ENCODE measurements around the gene CHCHD10.

CHCHD10 gene

GRCh38 chr22:23764899-23765881 is 2.6 kb downstream of the CHCHD10 start:
- CTCF ChIA-PET = no interaction called here
- no peak for DNase-seq (ENCODE audit: low spot score)
- no peak for TF ChIP-seq CTCF (conservative IDR thresholded peaks at IDR 0.05; ENCODE audit: low read depth)
- POLR2A ChIA-PET (ENCODE audit: low non-redundant PET) = no interaction called here
- H3K27ac ChIP-seq = peak overlapping the region; percentile 82

- ChIA-PET CTCF (interaction anchor here (1.1 kb wide), 1 partner anchor 22 kb away, joined by 3 read pairs; no protein-coding TSS in a partner anchor), POLR2A (ENCODE audit: low non-redundant PET) (no interaction called here)
- H3K27ac ChIP-seq = peak overlapping the region; percentile 82
- TF ChIP-seq CTCF (conservative IDR thresholded peaks at IDR 0.05; ENCODE audit: low read depth) = no peak
- no peak for DNase-seq (ENCODE audit: low spot score)
These were observed 3.8 kb downstream of the CHCHD10 start for GRCh38 chr22:23763954-23764353.

GRCh38 chr22:23763579-23763945 is 4.2 kb downstream of the CHCHD10 start:
- no peak for DNase-seq (ENCODE audit: low spot score)
- POLR2A ChIA-PET (ENCODE audit: low non-redundant PET) = no interaction called here
- H3K27ac ChIP-seq = peak overlapping the region; percentile 82
- TF ChIP-seq CTCF (conservative IDR thresholded peaks at IDR 0.05; ENCODE audit: low read depth) = no peak
- CTCF ChIA-PET = interaction anchor here (1.1 kb wide), 1 partner anchor 23 kb away, joined by 3 read pairs; no protein-coding TSS in a partner anchor

- H3K27ac ChIP-seq = peak within 1 kb of the TSS; percentile 82
- ChIA-PET CTCF (no interaction called here), POLR2A (ENCODE audit: low non-redundant PET) (no interaction called here)
- DNase-seq (ENCODE audit: low spot score) = no peak
- no peak for TF ChIP-seq CTCF (conservative IDR thresholded peaks at IDR 0.05; ENCODE audit: low read depth)
These were observed 4.8 kb downstream of the CHCHD10 start, which contains the start of gene C22orf15 for GRCh38 chr22:23762842-23763578. Gene C22orf15, plus strand, starts transcription at chr22:23762990. Its CDS starts 317 bp downstream, at chr22:23763307.

GRCh38 chr22:23760056-23760455 is 7.7 kb downstream of the CHCHD10 start:
- TF ChIP-seq CTCF (conservative IDR thresholded peaks at IDR 0.05; ENCODE audit: low read depth) = no peak
- CTCF ChIA-PET = no interaction called here
- POLR2A ChIA-PET (ENCODE audit: low non-redundant PET) = no interaction called here
- H3K27ac ChIP-seq = no peak overlapping the region
- no peak for DNase-seq (ENCODE audit: low spot score)

GRCh38 chr22:23759566-23759965 is 8.2 kb downstream of the CHCHD10 start:
- ChIA-PET POLR2A (ENCODE audit: low non-redundant PET) (no interaction called here), CTCF (no interaction called here)
- TF ChIP-seq CTCF (conservative IDR thresholded peaks at IDR 0.05; ENCODE audit: low read depth) = no peak
- no peak overlapping the region for H3K27ac ChIP-seq
- no peak for DNase-seq (ENCODE audit: low spot score)
